ENCODE data around the gene C6orf132.

DNA sequence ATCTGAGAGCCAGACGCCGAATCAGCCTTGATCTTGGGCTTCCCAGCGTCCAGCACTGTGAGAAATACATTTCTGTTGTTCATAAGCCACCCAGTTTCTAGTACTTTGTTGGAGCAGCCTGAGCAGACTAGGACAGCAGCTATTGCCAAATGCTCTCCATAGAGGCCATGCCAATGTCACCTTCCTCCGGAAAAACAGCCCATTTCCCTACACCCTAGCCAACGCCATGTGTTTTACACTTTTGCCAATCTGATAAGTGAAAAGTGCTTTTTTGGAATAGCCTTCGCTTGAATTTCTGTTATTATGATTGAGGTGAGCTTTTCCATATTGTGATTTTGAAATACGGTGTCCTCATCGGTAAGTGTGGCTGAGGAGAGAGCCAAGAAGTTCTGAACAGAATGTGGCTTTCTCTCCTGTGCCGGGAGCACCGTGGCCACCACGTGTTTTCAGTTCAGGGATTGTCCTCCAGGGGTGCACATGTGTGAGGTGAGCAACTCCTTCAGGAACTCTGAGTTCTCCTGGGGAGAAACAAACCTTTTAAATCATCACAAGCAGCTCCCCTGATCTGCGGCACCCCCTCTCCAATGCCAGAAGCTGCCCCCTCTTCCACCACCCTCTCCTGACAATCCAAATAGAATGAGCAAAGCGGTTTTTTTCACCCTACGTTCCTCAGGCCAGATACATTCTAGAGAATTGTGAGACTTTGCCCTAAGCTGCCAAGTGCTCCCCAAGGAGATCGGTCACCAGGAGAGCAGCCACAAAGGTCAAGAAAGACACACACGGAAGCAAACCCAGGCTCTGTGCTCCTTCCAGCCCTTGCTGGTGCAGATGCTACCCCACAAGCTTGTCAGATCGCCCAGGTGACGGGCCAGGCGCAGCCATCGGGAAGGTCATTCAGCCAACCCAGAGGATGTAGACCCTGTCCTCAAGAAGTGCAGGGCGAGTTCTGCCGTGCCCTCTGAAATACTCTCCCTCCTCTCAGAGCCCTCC is 56.1 kb downstream of the C6orf132 start:
- TF ChIP-seq, protein P1, sequence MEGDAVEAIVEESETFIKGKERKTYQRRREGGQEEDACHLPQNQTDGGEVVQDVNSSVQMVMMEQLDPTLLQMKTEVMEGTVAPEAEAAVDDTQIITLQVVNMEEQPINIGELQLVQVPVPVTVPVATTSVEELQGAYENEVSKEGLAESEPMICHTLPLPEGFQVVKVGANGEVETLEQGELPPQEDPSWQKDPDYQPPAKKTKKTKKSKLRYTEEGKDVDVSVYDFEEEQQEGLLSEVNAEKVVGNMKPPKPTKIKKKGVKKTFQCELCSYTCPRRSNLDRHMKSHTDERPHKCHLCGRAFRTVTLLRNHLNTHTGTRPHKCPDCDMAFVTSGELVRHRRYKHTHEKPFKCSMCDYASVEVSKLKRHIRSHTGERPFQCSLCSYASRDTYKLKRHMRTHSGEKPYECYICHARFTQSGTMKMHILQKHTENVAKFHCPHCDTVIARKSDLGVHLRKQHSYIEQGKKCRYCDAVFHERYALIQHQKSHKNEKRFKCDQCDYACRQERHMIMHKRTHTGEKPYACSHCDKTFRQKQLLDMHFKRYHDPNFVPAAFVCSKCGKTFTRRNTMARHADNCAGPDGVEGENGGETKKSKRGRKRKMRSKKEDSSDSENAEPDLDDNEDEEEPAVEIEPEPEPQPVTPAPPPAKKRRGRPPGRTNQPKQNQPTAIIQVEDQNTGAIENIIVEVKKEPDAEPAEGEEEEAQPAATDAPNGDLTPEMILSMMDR (IDR thresholded peaks at IDR 0.05) = no peak
- TF ChIP-seq POLR2A (IDR thresholded peaks at IDR 0.05) = no peak
